ENCODE measurements around the gene MRPL37.
"Not testable (repeated sequence)": the region's sequence is repeated elsewhere in the genome, so short reads cannot be mapped to it uniquely, and the experiment has no call there.

MRPL37 gene

GRCh38 chr1:54199765-54200518, at the start of gene MRPL37, which contains the start of gene CYB5RL:
Gene MRPL37, plus strand, starts transcription at chr1:54200167. Its CDS starts 77 bp downstream, at chr1:54200244.
Gene CYB5RL, minus strand, starts transcription at chr1:54200030. Its CDS starts 4,414 bp downstream, at chr1:54195616.
- DNase-seq (ENCODE audit: low read depth, low spot score) = peak; percentile 98

- no peak for DNase-seq (ENCODE audit: low read depth, low spot score)
Measured at GRCh38 chr1:54151013-54151412, 49.0 kb upstream of the MRPL37 start.

DNA sequence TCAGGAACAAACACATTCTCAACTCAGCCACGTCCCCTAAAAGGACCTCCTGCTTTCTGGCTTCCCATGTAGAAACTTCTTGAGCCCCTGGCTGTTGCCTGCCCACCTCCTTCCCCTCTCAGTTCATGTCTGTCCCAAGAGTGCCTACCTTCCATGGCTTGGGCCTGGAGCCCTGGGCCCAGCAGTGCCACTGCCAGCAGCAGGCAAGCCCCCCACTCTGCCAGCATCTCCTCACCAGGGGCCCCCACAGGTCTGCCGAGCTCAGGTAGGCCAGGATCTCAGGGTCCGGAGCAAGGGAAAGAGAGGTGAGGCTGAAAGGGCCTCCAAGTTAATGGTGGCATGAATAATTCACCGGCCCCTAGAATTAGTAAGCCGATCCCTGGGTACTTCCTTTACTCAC, 47.3 kb upstream of the MRPL37 start, which contains the start of gene CDCP2:
Gene CDCP2, minus strand, starts transcription at position 305 of the 400 bp plus-strand sequence. Its CDS starts 78 bp downstream, at position 227.
- no peak for DNase-seq (ENCODE audit: low read depth, low spot score)

GRCh38 chr1:54153535-54154439, 46.2 kb upstream of the MRPL37 start:
- peak; percentile 70 for DNase-seq (ENCODE audit: low read depth, low spot score)

DNA sequence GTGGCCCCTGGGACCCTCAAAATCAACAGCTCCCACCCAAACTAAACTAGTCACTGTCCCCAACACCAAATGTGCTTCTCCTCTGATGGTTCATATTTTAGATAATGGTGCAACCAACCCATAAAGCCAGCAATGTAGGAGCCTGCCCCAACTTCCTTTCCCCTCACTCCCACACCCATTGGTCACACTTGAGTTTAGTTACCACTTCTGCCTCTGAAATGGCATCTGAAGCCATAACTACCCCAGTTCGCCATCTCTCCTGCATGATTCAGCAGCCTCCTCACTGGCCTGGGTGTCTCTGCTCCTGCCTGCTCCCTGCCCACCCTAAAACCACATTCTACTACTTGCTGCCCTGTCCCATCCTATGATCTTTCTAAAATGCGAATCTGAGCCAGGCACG, 43.8 kb upstream of the MRPL37 start:
- DNase-seq (ENCODE audit: low read depth, low spot score) = no peak

- DNase-seq (ENCODE audit: low read depth, low spot score) = no peak
Measured at GRCh38 chr1:54156986-54157385, 43.0 kb upstream of the MRPL37 start.

- DNase-seq (ENCODE audit: low read depth, low spot score) = no peak
Measured at GRCh38 chr1:54157401-54157800, 42.6 kb upstream of the MRPL37 start.

DNA sequence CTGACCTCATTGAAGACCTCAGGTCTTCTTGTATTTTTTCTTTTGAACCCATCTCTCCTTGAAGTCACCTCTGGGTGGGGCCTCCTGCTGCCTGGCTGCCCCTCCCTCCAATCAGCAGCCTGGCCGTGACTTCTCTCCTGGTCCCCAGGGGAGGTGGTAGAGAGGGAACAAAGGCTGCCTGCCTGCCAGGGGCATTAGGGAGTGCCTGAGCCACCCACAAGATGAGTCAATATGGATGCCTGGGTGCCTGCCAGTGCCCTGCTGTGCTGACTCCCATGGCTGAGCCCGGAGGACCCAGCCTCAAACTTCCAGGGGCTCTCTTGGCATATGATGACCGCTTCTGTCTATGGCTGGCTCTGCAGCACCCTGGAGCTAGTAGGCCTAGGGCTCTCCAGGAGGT, 41.9 kb upstream of the MRPL37 start:
- peak; percentile 71 for DNase-seq (ENCODE audit: low read depth, low spot score)

DNA sequence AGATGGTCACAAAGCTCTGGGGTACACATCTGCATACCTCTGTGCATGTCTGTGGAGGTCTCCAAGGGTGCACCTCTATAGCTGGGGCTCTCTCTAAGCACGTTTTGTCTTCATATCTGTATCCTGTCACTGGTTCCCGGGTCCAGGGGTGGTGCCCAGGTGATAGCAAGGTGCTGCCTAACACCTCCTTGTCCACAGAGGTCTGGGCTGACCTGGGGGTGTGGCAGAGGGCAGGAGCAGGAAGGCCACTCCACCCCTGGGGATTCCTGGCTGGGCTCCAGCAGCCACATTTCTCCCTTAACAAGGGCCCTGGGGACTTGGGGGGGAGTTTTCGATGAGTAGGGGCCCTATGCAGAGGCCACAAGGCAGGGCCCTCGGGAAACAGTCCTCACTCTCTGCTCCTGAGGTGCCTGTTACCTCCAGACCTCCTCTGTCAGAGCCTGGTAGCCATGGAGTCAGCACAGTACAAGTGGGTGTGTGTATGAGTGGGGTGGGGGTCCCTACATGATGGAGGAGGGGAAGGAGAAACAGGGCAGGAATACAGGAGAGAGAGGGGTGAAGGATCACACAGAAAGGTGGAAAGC, 40.1 kb upstream of the MRPL37 start:
- no peak for DNase-seq (ENCODE audit: low read depth, low spot score)

DNA sequence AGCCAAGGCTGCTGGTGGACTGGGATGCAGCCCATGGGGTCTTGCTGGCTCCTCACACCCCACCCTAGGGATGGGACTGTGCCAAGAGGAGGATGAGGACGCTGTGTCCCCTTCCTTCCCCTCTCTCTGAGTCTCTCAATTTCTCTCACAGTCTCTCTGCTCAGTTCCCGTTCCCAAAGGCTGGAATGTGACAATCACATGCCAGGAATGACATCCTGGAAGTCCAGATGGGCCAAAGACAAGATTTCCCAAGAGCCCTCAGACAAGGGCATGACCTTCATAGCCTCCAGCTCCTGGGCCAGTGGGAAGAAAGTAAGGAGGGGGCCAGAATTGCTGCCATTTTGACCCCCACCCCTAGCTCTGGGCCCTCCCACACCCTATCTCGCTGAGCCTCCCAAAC, 39.6 kb upstream of the MRPL37 start:
- no peak for DNase-seq (ENCODE audit: low read depth, low spot score)

DNA sequence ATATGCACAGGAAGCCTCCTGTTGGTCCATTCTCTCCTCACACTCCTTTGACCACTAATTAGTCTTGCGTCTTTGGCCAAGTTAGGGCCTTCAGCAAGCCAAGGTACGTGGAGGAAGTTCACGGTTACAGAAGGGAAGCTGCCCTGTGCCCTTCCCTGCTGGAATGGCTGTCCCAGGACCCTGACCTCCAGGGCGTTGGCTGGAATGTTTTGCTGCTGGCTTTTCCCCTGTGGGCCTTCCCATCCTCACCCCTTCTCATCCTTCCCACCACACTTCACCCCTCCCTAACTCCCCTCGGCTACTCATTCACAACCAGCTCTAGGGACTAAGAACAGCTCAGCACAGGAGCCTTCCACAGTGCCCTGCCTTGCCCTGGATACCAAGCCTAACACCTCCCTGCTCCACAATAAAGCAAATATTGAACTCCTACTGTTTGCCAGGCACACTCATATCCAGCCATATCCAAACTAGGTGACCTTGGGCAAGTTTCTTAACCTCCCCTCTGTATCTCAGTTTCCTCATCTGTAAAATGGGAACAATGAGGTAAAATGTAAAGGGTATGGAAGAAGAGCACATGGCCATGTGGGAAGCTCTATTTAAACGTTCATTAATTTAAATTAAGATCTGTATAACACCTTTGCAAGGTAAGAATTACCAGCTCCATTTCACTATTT, 38.3 kb upstream of the MRPL37 start:
- no peak for DNase-seq (ENCODE audit: low read depth, low spot score)

- DNase-seq (ENCODE audit: low read depth, low spot score) = no peak
Measured at GRCh38 chr1:54163051-54163450, 36.9 kb upstream of the MRPL37 start.

- no peak for DNase-seq (ENCODE audit: low read depth, low spot score)
Measured at GRCh38 chr1:54163573-54163972, 36.4 kb upstream of the MRPL37 start.

DNA sequence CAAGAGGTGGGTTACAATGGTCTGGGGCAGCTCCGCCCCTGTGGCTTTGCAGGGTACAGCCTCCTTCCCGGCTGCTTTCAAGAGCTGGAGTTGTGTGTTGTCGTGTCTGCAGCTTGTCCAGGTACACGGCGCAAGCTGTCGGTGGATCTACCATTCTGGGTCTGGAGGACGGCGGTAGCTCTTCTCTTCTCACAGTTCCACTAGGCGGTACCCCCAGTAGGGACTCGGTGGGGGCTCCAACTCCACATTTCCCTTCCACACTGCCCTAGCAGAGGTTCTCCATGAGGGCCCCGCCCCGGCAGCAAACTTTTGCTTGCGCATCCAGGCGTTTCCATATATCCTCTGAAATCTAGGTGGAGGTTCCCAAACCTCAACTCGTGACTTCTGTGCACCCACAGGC, 34.8 kb upstream of the MRPL37 start:
- no peak for DNase-seq (ENCODE audit: low read depth, low spot score)

DNA sequence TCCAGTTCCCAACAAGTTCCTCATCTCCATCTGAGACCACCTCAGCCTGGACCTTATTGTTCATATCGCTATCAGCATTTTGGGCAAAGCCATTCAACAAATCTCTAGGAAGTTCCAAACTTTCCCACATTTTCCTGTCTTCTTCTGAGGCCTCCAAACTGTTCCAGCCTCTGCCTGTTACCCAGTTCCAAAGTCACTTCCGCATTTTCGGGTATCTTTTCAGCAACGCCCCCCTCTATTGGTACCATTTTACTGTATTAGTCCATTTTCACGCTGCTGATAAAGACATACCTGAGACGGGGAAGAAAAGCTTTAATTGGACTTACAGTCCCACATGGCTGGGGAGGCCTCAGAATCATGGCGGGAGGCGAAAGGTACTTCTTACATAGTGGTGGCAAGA, 33.6 kb upstream of the MRPL37 start:
- DNase-seq (ENCODE audit: low read depth, low spot score) = not testable (repeated sequence)

- peak; percentile 31 for DNase-seq (ENCODE audit: low read depth, low spot score)
Measured at GRCh38 chr1:54167422-54168139, 32.4 kb upstream of the MRPL37 start.

DNA sequence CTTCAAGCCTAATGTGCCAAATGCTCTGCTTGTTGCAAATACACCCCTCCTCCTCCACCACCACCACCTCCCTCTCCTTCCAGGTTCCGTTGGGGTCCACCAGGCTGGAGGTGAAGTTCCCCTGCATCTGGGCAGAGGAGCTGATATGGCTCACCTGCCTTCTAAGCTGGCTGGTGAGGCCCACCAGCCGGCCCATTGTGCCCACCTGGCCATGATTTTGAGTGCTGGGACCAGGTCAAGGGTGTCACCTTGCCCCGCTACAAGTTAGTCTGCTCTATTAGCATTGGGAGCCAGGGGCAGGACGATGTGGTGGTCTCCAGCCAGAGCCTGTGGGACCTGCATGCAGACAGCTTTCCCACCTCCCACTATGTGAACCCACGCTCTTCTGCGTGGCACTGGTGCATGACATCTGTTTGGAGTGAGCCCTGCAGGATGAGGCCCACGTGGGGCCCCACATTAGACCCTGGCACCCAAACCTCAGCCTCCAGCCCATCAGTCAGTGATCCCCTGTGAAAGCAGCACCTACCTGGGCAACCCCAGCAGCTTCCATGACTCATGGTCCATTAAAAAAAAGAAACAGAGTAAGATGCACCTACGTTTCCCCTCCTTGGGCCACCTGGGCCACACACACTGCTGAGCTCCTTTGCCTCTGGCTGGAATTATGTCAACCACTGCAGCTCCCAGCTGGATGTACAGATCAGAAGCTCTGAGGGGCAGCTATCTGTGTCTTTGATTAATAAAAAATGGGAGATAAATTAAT, 31.6 kb upstream of the MRPL37 start:
- DNase-seq (ENCODE audit: low read depth, low spot score) = no peak

GRCh38 chr1:54169068-54169467, 30.9 kb upstream of the MRPL37 start:
- no peak for DNase-seq (ENCODE audit: low read depth, low spot score)

- no peak for DNase-seq (ENCODE audit: low read depth, low spot score)
Measured at GRCh38 chr1:54171016-54171415, 29.0 kb upstream of the MRPL37 start.

DNA sequence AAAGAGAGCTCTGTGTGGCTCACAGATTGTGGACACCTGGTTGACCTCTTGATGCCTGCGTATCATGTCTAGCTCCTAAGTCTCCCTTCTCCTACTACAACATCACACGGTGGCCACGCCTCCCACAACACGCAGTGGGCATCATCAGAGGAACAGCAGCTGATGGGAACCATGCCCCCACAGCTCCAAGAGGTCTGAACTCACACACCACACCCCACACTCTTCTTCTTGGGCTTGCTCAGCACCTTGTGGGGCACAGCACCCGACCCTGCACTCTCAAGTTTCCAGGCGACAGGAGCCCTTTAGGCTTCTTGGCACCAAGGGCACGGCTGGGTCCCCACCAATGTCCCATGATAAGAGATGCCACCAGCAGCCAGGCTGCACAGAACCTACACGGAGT, 28.4 kb upstream of the MRPL37 start:
- no peak for DNase-seq (ENCODE audit: low read depth, low spot score)

All from astrocyte of the hippocampus (primary cell).